CD14-positive monocyte (primary cell): Measurements from ENCODE around the gene GRK2. TPM values are rescaled to one million over a fixed set of nuclear protein-coding genes. Genes with fewer than 3 reads are reported as not detected.
A peak's percentile ranks its signal among the peaks of the same experiment; 100 is the strongest.

ENCODE experiments used
- DNase-seq, 3 donors: peaks; one replicate each; pipeline ENCODE4 v3.0.0-alpha.2; 2011 to 2022
- H2AFZ ChIP-seq: 2 replicates; pipeline ENCODE4 v1.6.0; 2012; ENCODE audit warnings: mild to moderate bottlenecking, low read depth, low read length, inconsistent platforms; ENCODE audit not compliant: insufficient read depth, poor library complexity, severe bottlenecking
- H3K27ac ChIP-seq, 2 donors: 1 replicate in 1 of 2; 2 replicates in 1 of 2; pipeline ENCODE4 v1.5.1; 2012 to 2013; ENCODE audit warnings: low read length in 2 of 2, control low read depth in 1 of 2, inconsistent platforms in 1 of 2, low read depth in 1 of 2, mild to moderate bottlenecking in 1 of 2
- H3K27me3 ChIP-seq, 2 donors: one replicate each; pipeline versions ENCODE4 v1.6.0 to v1.6.1; 2011 to 2013; ENCODE audit warnings: low read length in 2 of 2; ENCODE audit not compliant: control insufficient read depth in 2 of 2, insufficient read depth in 2 of 2
- H3K36me3 ChIP-seq, 2 donors: replicated peaks in 1 of 2; 1 replicate in 1 of 2; 2 replicates in 1 of 2; pipeline versions ENCODE4 v1.5.1 to v1.6.1; 2012 to 2013; ENCODE audit warnings: low read length in 2 of 2, control low read depth in 1 of 2, inconsistent platforms in 1 of 2, mild to moderate bottlenecking in 1 of 2; ENCODE audit not compliant: insufficient read depth in 2 of 2, control insufficient read depth in 1 of 2
- H3K4me1 ChIP-seq, 2 donors: 1 replicate in 1 of 2; 2 replicates in 1 of 2; pipeline versions ENCODE4 v1.5.1 to v1.6.1; 2012 to 2013; ENCODE audit warnings: low read length in 2 of 2, control low read depth in 1 of 2, inconsistent platforms in 1 of 2, mild to moderate bottlenecking in 1 of 2, moderate library complexity in 1 of 2; ENCODE audit not compliant: insufficient read depth in 2 of 2, control insufficient read depth in 1 of 2
- H3K4me2 ChIP-seq: replicated peaks from 2 replicates; pipeline ENCODE3; 2012; ENCODE audit warnings: low read length, moderate library complexity, mild to moderate bottlenecking; ENCODE audit not compliant: poor library complexity, severe bottlenecking; ENCODE audit errors: extremely low read depth
- H3K4me3 ChIP-seq, 3 experiments: fragments of 200-600 bp in 1 of 3; sonication (generic) in 1 of 3; replicated peaks in 1 of 3; 1 replicate in 2 of 3; 2 replicates in 1 of 3; pipeline ENCODE4 v1.5.1; 2011 to 2013; ENCODE audit warnings: low read length in 3 of 3, mild to moderate bottlenecking in 3 of 3, control low read depth in 2 of 3, low read depth in 2 of 3, inconsistent platforms in 1 of 3, moderate library complexity in 1 of 3
- H3K79me2 ChIP-seq: 2 replicates; pipeline ENCODE4 v1.6.0; 2012; ENCODE audit warnings: mild to moderate bottlenecking, control low read depth, inconsistent platforms, low read length, moderate library complexity; ENCODE audit not compliant: insufficient read depth
- H3K9ac ChIP-seq: 2 replicates; pipeline ENCODE4 v1.6.0; 2017; ENCODE audit warnings: low read length, mild to moderate bottlenecking; ENCODE audit not compliant: insufficient read depth, poor library complexity, severe bottlenecking
- H3K9me3 ChIP-seq, 2 donors: replicated peaks in 1 of 2; 1 replicate in 1 of 2; 2 replicates in 1 of 2; pipeline versions ENCODE4 v1.5.1 to v1.6.1; 2012 to 2013; ENCODE audit warnings: low read length in 2 of 2, control low read depth in 1 of 2; ENCODE audit not compliant: control insufficient read depth in 1 of 2, insufficient read depth in 1 of 2
- H4K20me1 ChIP-seq: 2 replicates; pipeline ENCODE4 v1.6.0; 2012; ENCODE audit warnings: mild to moderate bottlenecking, low read length, control low read depth, moderate library complexity; ENCODE audit not compliant: insufficient read depth
- H3K27ac Mint-ChIP-seq, 7 donors: one replicate each; pipeline ENCODE4 v1.8.0; 2020; ENCODE audit warnings: mild to moderate bottlenecking in 7 of 7, mixed read lengths in 7 of 7, moderate library complexity in 6 of 7, inconsistent platforms in 2 of 7
- H3K27me3 Mint-ChIP-seq, 3 donors: one replicate each; pipeline ENCODE4 v1.8.0; 2021 to 2022; ENCODE audit warnings: low read depth in 3 of 3, mild to moderate bottlenecking in 3 of 3, mixed read lengths in 3 of 3, moderate library complexity in 3 of 3, inconsistent platforms in 1 of 3
- H3K36me3 Mint-ChIP-seq, 2 donors: one replicate each; pipeline ENCODE4 v1.8.0; 2020; ENCODE audit warnings: mixed read lengths in 2 of 2, inconsistent platforms in 1 of 2, mild to moderate bottlenecking in 1 of 2
- H3K4me1 Mint-ChIP-seq: one replicate; pipeline ENCODE4 v1.8.0; 2020; ENCODE audit warnings: mild to moderate bottlenecking, mixed read lengths
- H3K4me3 Mint-ChIP-seq, 2 donors: one replicate each; pipeline ENCODE4 v1.8.0; 2020; ENCODE audit warnings: mild to moderate bottlenecking in 2 of 2, mixed read lengths in 2 of 2, moderate library complexity in 1 of 2
- H3K9me3 Mint-ChIP-seq, 7 donors: one replicate each; pipeline ENCODE4 v1.8.0; 2020 to 2022; ENCODE audit warnings: mixed read lengths in 7 of 7, mild to moderate bottlenecking in 6 of 7, moderate library complexity in 6 of 7, inconsistent platforms in 2 of 7
- CTCF ChIP-seq: fragments of 200-600 bp; IDR thresholded peaks from one replicate; pipeline ENCODE4 v1.8.0; 2022; ENCODE audit warnings: antibody characterized with exemption, mild to moderate bottlenecking
- WGBS: methylation state at CpG from one replicate; pipeline ENCODE4 v1.1.5; 2013; ENCODE audit warnings: missing lambda C conversion rate; ENCODE audit not compliant: insufficient coverage; 5-methylcytosine and 5-hydroxymethylcytosine counted together
- intact Hi-C, 2 donors: fragments of 100-400 bp; cut with micrococcal nuclease; formaldehyde crosslinking; loops; one replicate each; pipeline versions ENCODE4 v1.15.0 to v1.15.1; 2023
- polyA plus RNA-seq, 3 donors: library from polyadenylated mRNA; depleted of rRNA in 1 of 3; unstranded in 2 of 3; stranded (reverse) in 1 of 3; fragments of 300-500 nt in 2 of 3; fragments of >200 nt in 1 of 3; fragmentation: Illumina TruSeq in 2 of 3; gene quantifications; 1 replicate in 2 of 3; 2 replicates in 1 of 3; pipeline ENCODE4 v1.2.3, GENCODE V29; 2012 to 2021

Gene GRK2
- polyA plus RNA-seq, 3 donors, result 34.9 to 777 (median 43.0) TPM

GRCh38 chr11:67273260-67273990 lies 7.2 kb downstream of the GRK2 start:
- Histone ChIP-seq H3K4me2 (peak overlapping the region; percentile 93), H3K79me2 (peaks cover 100% of the 10 kb centered on the region), H3K27ac (peak overlapping the region; percentile 92 to 99), H4K20me1 (peaks cover 87% of the 10 kb centered on the region), H3K9ac (no peak overlapping the region), H3K9me3 (no peaks in the 10 kb centered on the region), H3K36me3 (peaks cover 54 to 59% of the 10 kb centered on the region in 2 donors), H2AFZ (no peak overlapping the region), H3K4me1 (peaks cover 100% of the 10 kb centered on the region in 2 donors), H3K4me3 (peak overlapping the region in 1 of 3 experiments; percentile 97), H3K27me3 (no peaks in the 10 kb centered on the region)
- Mint-ChIP-seq H3K9me3 (peaks cover 0 to 3% (median 0%) of the 10 kb centered on the region in 7 donors), H3K4me1 (peaks cover 100% of the 10 kb centered on the region), H3K27ac (peak overlapping the region; percentile 94 to 99 (median 95)), H3K36me3 (peaks cover 51 to 92% of the 10 kb centered on the region in 2 donors), H3K4me3 (peak overlapping the region; percentile 98), H3K27me3 (peaks cover 0 to 5% (median 5%) of the 10 kb centered on the region in 3 donors)
- 27% methylated on average over 10 of the region's 14 CpGs for WGBS
- no peak for TF ChIP-seq CTCF
- intact Hi-C loops, result loop anchor here (5.0 to 10.0 kb wide), 2 partner anchors 99 to 231 kb away; partner anchors contain the start of genes CDK2AP2 (in 1 of the 2), CLCF1 (in 1 of the 2) and PITPNM1 (in 1 of the 2)
- DNase-seq, result no peak

GRCh38 chr11:67274768-67275605 lies 8.7 kb downstream of the GRK2 start:
- Histone ChIP-seq H3K27ac (peak overlapping the region; percentile 92 to 99), H3K9ac (peak overlapping the region; percentile 16), H4K20me1 (peaks cover 71% of the 10 kb centered on the region), H3K4me2 (peak overlapping the region; percentile 83), H3K9me3 (no peaks in the 10 kb centered on the region), H3K36me3 (peaks cover 57 to 62% of the 10 kb centered on the region in 2 donors), H3K4me1 (peaks cover 100% of the 10 kb centered on the region in 2 donors), H2AFZ (no peak overlapping the region), H3K4me3 (peak overlapping the region in 2 of 3 experiments; percentile 11 to 97), H3K27me3 (no peaks in the 10 kb centered on the region), H3K79me2 (peaks cover 100% of the 10 kb centered on the region)
- intact Hi-C loops, result loop anchor here (5.0 to 10.0 kb wide), 2 partner anchors 97 to 230 kb away; partner anchors contain the start of genes CDK2AP2 (in 1 of the 2), CLCF1 (in 1 of the 2) and PITPNM1 (in 1 of the 2)
- H3K4me1 Mint-ChIP-seq, result peaks cover 100% of the 10 kb centered on the region
- peak overlapping the region; percentile 61 to 98 for H3K4me3 Mint-ChIP-seq
- peaks cover 0 to 5% (median 4%) of the 10 kb centered on the region in 3 donors for H3K27me3 Mint-ChIP-seq
- no peak for DNase-seq
- H3K36me3 Mint-ChIP-seq, result peaks cover 56 to 94% of the 10 kb centered on the region in 2 donors
- 26% methylated on average over 35 of the region's 35 CpGs for WGBS
- H3K9me3 Mint-ChIP-seq, result peaks cover 0 to 3% (median 2%) of the 10 kb centered on the region in 7 donors
- no peak for TF ChIP-seq CTCF
- peak overlapping the region; percentile 87 to 98 (median 95) for H3K27ac Mint-ChIP-seq
